Fibroblast of gingiva (primary cell): ENCODE results near the gene RAPGEF5.

ENCODE experiments used
- DNase-seq: peaks from one replicate; pipeline ENCODE4 v3.0.0-alpha.2; 2011; ENCODE audit warnings: low read depth

Gene RAPGEF5

DNA sequence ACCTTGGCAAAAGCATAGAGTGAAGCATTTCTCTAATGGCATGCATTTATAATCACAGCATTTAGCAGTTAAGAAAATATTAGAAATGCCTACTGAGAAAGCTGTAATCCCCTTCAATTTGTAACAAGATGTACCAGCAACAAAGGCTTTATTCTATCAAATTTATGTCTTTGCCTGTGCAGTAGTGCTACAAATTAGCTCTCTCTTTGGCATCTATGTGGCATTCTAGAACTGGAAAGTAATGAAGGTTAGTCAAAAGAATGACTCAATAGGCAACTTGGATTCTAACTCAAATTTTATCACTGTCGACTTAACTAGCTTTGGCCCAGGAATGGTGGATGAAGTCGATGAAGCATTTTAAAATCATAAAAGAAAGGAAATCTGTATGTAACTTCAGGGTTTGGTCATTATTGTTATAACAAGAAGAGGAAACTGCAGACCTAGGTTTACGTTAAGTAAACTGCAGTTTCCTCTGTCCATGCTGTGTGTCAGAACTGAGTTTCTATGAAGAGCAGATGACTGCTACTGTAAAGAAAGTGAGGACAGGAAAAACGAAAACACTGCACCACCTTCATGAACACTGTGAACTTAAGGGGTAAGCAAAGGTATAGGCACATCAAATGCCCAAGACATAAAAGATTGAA, 140.0 kb downstream of the RAPGEF5 start:
- no peak for DNase-seq

DNA sequence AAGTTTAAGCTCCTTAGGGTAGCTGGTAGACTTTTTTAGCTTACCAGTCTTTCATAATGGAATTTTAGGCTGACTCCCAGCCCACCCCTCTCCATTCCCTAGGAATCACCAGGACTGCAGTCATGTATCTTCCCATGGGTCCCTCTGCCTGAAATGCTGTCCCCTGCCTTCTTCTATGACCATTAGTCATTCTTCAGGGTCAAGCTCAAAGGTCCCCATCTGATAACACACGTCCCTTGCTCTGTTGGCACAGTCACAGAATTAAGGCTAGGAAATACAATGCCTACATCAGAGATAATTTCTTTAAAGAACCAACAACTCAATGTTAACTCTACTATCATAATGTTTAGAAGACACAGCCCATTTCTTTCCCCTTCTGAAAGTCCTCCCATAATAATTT, 140.6 kb downstream of the RAPGEF5 start:
- no peak for DNase-seq

DNA sequence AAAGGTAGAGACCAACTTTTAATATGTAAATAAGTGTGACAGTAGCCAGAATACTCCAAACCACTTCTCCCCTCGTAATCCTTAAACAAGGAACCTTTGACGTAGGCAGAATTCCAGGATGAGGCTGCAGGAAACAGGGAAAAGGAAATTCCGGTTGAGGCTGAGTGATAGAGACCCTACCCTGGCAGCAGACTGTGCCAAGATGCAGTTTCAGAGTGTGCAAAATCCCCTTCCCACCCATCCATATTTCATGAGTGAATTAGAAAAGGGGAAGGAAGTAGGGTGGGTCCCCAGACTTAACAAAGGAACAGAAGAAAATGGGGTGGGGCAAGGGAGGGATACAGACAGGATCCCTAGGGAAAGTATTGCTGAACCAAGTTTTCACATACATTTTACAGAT, 143.0 kb downstream of the RAPGEF5 start:
- no peak for DNase-seq

DNA sequence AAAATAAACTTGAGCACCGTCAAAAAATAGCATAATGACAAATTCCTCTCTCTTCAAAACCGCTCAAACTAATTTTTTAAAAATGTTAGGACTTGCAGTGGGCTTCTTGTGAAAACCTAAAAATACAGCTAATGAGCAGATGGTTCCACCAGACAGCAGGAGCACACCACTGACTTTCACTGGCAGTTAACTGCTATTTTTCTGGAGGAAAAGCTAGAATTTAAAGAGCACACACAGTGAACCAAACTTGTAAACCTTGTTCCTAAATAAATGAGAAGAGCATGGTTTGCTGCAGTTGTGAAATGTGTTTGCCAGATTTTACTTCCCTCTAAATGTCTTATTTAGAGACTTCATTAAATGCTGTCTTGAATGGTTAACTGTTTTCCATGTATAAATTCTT, 143.9 kb downstream of the RAPGEF5 start:
- no peak for DNase-seq

- DNase-seq, result no peak
Observed at GRCh38 chr7:22210967-22211366, 146.0 kb downstream of the RAPGEF5 start.

DNA sequence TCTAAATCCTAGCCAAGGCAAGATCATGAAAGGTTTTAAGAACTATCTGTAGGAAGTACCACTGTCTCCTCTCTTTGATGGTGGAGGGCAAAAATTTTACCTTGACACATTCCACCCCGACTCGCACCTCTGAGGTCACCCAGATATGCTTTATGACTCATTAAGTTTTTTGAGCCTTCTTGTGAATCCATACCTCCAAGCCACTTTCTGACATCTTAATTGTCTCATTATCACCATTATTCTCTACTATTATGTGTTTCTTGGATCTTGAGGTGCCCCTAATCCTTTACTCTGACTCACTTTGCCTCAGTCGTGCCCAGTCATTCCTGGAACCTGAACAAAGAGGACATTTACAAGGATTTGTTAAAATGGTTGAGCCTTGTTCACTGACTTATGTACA, 146.6 kb downstream of the RAPGEF5 start:
- no peak for DNase-seq

DNA sequence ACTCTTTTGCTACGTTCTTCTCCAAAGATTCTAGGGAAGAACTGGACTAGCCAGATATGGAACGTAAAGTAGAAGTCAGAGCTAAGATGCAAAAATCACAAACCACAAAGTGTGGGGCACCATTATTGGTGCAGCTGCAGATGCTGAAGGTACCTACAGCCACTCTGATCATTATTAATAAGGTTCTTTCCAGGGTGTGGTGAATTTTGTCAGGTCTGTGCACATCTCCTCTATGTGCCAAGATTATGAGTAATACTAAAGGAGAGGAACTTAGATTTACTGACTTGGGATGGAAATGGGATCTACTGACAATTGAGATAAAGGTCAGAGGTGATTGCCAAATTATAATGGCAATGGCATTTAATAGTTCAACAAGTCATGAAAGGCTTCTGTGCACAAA, 148.2 kb downstream of the RAPGEF5 start:
- no peak for DNase-seq

GRCh38 chr7:22207724-22208225, 149.2 kb downstream of the RAPGEF5 start:
- DNase-seq, result no peak

GRCh38 chr7:22205631-22206030, 151.3 kb downstream of the RAPGEF5 start:
- DNase-seq, result no peak

DNA sequence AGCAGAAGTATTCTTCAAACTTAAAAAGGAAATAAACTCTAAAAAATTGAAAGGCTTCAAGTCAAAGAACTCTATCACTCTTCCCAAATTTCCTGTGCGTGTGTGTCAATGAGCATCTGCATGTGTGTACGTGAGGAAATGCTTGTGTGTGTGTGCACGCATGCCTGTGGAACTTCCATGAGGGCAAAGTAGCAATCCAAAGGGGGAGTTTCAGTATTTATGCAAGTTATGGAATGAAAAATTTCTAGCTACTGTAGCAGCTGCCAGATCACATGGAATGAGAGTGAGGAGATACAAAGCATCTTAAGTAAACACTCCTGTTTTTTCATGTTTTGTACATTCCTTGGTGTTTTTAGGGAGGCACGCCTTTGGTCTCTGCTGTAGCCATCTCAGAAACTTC, 152.6 kb downstream of the RAPGEF5 start:
- DNase-seq, result peak; percentile 3

GRCh38 chr7:22202141-22202540, 154.8 kb downstream of the RAPGEF5 start:
- no peak for DNase-seq

DNA sequence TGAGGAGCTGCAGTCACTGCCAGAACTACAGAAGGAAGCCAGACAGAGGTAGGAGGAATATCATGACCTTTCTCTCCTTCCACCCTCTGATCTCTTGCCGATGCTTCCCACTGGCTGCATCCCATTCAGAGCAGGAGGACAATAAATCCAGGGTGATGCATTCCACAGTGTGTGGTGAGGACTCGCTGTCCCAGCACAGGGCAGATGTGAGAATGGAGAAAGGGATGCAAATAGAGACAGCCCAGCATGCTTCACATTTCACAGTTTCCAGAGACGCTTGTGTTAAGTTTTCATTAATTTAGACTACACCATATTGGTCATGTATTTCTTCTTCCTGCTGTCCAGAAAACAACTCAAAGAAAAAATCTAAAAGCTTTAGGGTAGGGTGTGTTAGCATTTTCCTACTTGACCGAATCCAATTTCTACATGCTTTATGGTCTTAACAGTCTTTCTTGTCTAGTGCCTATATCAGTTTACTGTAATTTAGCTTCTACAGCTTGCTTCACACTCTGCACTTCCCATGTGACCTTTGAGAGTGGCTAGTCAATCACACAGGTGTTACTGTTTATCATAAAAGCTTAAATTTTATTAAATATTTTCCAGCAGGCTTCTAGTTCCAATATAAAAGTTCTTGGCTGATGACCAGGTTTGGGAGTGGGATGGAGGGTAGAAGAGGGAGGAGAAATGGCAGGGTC, 155.6 kb downstream of the RAPGEF5 start:
- no peak for DNase-seq

- no peak for DNase-seq
Observed at GRCh38 chr7:22200777-22201176, 156.2 kb downstream of the RAPGEF5 start.

DNA sequence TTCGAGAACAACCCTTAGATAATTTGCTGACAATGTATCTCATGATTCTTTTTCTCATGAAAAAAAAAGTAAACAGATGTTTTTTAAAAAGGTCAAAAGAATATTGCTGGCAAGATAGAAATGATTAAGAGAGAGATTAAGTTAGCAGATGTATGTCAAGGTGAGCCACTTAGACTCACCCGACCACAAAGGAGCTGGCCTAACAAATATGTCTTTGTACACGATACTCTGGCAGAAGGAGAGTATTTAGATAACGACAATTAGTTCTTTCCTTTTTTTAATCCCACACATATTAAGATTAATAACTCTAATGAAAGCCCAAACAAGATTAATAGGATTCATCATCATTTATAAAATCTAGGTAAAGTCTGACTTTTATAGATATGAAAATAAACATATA, 156.7 kb downstream of the RAPGEF5 start:
- DNase-seq, result no peak

DNA sequence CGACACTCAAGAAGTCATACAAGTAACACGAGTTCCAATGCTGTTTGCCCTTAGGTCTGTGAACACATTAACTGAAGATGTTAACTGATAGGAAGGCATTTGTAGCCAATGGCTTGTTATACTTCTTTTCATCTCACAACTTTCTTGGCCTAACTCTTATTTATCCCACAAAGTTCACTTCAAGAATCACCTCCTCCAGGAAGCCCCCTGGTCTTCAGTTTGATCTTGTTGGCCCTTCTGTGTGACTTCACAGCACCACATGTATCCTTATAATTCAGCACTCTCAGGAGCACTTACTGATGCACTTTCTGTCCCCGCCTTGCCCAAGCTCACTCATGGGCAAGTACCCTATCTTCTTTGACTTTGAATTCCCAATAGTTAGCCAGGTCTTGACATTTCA, 159.6 kb downstream of the RAPGEF5 start:
- no peak for DNase-seq

DNA sequence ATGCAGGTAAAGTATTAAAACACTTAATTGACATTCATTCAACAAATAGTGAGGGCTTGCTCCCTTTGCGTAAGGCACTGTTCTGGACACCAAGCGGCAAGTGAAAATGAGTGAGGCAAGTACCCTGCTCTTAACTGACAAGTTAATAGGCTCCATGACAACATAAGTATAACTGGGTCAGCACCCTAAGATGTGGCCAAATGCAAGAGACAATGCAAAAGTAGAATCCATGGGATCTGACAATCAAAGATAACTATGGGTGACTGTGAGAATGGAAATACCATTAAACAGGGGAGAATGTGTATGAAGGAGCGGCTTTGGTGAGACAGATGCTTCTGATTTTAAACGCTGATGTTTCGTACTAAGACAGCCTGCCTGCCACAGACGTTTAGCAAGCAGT, 160.5 kb downstream of the RAPGEF5 start:
- DNase-seq, result no peak

DNA sequence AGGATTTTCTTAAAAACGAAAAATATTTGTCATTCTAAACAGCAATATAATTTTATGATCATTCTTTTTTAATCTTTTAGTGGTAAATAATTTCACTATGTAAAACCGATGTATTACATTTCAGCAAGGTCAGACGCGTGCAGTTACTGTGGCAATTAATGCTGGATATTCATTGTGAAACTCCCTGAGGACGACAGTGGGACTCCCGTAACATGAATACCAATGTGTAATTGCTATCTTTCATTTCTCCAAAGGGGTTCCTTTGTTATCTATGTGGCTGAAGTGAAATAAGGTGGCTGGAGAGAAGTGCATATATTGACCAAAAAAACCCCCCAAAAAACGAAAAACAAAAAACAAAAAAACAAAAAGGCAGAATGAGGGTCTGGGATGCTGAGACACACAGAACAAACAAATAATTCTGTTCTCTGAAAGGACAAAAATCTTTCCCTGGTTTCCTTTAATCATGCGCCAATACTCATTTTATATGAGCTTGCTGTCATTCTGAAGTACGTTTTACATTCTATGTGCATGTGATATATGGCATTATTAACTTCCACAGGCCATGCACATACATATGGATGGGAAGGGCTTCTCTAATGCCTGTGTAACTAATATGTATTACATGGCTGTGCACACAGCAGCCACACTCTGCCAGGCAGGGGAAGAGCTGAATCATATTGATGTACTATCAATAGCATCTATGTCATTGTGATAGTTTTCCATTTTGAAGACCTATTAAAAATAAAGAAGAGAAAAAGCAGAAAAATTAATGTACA, 161.4 kb downstream of the RAPGEF5 start:
- no peak for DNase-seq

GRCh38 chr7:22194658-22195273, 162.2 kb downstream of the RAPGEF5 start:
- DNase-seq, result no peak

- DNase-seq, result peak; percentile 40
Observed at GRCh38 chr7:22193450-22193983, 163.4 kb downstream of the RAPGEF5 start.

DNA sequence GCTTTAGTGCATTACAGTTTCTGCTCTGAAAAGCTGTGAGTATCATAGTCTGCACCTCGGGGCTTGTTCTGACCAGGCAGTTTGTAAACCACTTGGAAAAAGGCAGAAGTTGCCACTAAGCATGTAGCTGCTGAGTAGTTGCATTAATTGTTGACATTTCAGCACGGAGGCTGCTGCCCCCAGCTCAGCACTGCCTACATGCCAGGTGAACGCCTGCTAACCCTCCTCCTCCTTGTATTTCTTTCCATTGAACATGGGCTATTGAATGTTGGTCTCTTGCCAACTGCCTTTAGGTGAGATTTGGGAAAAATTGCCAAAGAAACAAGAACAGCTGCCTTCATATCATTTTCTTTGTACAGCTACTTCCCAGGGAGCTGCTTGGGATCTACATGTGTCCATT, 164.2 kb downstream of the RAPGEF5 start:
- no peak for DNase-seq

DNA sequence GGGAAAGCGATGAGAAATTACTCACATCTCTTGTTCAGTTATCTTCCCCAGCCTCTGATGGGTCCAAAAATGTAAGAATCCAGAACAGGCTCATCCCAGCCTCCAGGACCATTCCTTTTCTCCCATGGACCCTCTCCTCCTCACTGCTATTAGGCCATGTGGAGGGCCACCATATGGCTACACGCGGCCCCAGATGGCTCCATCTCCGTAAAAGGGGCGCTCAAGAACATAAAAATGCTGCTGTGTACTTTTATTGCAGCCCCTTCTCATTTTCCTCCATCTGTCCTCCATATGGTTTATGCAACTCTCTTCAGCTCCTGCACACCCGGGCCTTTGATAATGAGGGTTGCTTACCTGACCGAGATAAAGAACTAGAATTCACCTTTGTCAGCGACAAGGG, 166.2 kb downstream of the RAPGEF5 start:
- DNase-seq, result no peak

DNA sequence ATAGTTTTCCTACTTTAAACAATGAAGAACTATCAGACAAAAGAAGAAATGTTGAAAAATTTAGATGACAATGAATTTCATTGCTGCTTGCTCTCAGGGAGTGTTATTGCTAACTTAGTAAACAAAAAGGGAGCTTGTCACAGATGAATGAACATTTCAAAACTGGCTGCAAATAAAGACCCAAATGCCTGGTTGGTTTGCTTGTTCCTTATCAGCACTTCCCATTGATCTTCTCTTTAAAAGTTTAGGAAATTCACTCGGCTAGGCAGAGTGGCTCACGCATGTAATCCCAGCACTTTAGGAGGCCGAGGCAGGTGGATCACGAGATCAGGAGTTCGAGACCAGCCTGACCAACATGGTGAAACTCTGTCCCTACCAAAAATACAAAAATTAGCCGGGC, 167.2 kb downstream of the RAPGEF5 start:
- no peak for DNase-seq
